Upper lobe of left lung (tissue), 4 donors: ENCODE data around the gene LBH.

Experiments used
- CTCF ChIP-seq, 6 experiments: fragments of 450-650 bp in 4 of 6; fragments of 200-600 bp in 2 of 6; sonication (generic) in 2 of 6; IDR thresholded peaks; one replicate each; pipeline ENCODE4 v1.5.1; 2016 to 2019; ENCODE audit warnings: antibody characterized with exemption in 6 of 6
- EP300 ChIP-seq, 4 donors: sonication (generic); formaldehyde crosslinking; IDR thresholded peaks; one replicate each; pipeline ENCODE4 v1.5.1; 2017; ENCODE audit warnings: antibody characterized with exemption in 4 of 4, control low read depth in 2 of 4
- POLR2A ChIP-seq, 4 donors: fragments of 450-650 bp; IDR thresholded peaks; one replicate each; pipeline ENCODE4 v1.5.1; 2016 to 2017; ENCODE audit warnings: antibody characterized with exemption in 4 of 4, mild to moderate bottlenecking in 2 of 4
- POLR2AphosphoS5 ChIP-seq, 2 donors: sonication (generic); formaldehyde crosslinking; IDR thresholded peaks; one replicate each; pipeline ENCODE4 v1.5.1; 2017; ENCODE audit warnings: antibody characterized with exemption in 2 of 2

DNA sequence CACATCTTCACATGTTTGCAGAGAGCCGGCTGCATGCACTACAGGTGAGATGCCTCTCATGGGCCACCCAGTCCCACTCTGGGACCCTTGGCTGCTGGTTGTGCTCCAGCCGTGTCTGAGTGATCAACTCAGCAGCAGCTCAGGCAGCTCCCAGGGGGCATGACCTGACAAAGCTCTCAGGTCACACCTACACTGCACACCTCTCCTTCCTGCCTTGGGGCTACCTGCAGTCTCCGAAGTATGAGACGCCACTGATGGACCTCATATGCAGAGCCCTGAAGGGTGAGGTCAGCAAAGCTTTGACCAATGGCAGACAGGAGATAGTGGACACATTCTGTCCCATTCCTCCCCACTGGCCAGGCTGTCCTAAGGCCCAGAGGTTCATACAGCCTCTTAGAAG, 51.4 kb downstream of the LBH start:
- TF ChIP-seq POLR2A (IDR thresholded peaks at IDR 0.05) (no peak), CTCF (IDR thresholded peaks at IDR 0.05) (no peak), EP300 (IDR thresholded peaks at IDR 0.05) (no peak), POLR2AphosphoS5 (IDR thresholded peaks at IDR 0.05) (no peak)
